ENCODE measurements around the gene TTC23.

TTC23 gene

DNA sequence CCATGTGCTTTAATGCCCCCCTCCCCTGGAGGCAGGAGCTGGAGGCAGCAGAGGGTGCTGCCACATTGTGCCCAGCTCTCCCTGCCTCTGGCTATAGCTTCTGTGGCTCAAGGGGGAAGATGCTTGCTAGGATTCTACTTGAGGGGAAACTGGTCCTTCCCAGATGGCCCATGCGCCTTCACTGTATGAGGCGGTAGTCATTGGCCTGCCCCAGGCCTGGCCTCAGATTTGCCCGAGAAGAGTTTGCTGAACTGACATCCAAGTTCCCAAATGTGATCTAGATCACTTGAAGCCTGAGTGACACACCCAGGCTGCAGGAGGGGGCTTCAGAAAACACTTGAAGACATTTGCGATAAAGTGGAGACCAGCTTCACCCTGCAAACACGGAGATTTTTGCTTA is 140.4 kb downstream of the TTC23 start:
- TF ChIP-seq, protein P1, sequence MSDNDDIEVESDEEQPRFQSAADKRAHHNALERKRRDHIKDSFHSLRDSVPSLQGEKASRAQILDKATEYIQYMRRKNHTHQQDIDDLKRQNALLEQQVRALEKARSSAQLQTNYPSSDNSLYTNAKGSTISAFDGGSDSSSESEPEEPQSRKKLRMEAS (IDR thresholded peaks at IDR 0.05; ENCODE audit: low read depth, low read length) = no peak
- TF ChIP-seq POLR2A (IDR thresholded peaks at IDR 0.05; ENCODE audit: extremely low read depth, insufficient read length) (no peak), MYC (IDR thresholded peaks at IDR 0.05; ENCODE audit: low read depth, low read length) (no peak)
- TF ChIP-seq, protein P2, sequence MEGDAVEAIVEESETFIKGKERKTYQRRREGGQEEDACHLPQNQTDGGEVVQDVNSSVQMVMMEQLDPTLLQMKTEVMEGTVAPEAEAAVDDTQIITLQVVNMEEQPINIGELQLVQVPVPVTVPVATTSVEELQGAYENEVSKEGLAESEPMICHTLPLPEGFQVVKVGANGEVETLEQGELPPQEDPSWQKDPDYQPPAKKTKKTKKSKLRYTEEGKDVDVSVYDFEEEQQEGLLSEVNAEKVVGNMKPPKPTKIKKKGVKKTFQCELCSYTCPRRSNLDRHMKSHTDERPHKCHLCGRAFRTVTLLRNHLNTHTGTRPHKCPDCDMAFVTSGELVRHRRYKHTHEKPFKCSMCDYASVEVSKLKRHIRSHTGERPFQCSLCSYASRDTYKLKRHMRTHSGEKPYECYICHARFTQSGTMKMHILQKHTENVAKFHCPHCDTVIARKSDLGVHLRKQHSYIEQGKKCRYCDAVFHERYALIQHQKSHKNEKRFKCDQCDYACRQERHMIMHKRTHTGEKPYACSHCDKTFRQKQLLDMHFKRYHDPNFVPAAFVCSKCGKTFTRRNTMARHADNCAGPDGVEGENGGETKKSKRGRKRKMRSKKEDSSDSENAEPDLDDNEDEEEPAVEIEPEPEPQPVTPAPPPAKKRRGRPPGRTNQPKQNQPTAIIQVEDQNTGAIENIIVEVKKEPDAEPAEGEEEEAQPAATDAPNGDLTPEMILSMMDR (IDR thresholded peaks at IDR 0.05; ENCODE audit: low read depth, low read length) = no peak
- no peak for DNase-seq (ENCODE audit: low read depth)
- H3K4me3 ChIP-seq (ENCODE audit: low read depth, low read length) = no peak overlapping the region

DNA sequence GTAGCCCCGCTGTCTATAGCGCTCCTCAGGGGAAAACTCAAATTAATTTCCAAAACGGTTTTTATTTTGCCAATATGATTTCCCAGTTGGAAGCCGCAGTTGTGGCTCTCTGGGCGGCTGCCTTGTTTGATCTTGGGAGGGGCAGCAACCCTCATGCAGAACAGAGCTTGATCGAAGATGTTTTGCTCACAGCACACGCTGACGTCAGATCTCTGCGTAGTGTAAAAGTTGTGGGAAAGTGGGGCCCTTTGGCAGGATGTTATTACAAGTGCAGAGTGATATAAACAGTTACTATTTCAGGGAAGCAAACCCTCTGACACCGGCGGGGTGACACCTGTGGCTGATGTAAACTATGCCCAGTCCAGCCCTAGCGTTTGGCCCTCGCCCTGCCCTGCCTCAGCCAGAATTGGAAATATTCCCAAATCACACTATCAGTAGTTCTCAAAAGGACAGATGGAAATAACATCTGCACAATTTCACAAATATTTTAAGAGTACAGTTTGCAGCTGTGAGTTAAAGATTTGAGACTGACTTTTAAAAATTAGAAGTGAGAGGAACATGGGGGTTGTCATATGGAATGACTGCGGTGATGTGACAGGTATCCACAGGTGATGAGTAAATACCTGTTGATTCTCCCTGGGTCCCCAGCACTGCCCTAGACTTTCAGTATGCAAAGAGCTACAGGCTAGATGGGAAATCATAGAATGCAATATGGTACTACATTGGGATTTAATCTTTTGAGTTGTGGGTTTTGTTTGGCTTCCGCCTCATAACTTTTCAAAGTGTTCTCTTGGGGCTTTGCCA is 142.8 kb downstream of the TTC23 start:
- TF ChIP-seq, protein P2 (IDR thresholded peaks at IDR 0.05; ENCODE audit: low read depth, low read length) = no peak
- no peak overlapping the region for H3K4me3 ChIP-seq (ENCODE audit: low read depth, low read length)
- DNase-seq (ENCODE audit: low read depth) = no peak

DNA sequence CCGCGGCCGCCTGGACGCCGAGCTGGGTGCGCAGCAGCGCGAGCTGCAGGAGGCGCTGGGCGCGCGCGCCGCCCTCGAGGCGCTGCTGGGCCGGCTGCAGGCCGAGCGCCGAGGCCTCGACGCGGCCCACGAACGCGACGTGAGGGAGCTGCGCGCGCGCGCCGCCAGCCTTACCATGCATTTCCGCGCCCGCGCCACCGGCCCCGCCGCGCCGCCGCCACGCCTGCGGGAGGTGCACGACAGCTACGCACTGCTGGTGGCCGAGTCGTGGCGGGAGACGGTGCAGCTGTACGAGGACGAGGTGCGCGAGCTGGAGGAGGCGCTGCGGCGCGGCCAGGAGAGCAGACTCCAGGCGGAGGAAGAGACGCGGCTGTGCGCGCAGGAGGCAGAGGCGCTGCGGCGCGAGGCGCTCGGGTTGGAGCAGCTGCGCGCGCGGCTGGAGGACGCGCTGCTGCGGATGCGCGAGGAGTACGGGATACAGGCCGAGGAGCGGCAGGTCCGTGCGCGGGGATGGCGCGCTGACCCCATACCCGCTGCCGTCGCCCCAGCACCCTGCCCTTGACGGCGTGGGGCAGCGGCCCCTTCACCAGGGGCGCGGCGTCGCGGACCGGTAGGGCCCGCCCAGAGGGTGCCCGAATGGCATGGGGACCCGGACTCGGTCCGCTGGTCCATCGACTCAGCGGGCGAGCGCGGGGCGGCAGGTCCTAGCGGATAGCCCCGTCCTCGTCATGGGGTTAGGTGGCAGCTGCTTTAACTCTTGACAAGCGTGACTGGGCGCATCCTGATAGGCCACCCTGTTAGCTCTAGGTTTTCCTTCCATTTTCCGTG is 143.7 kb downstream of the TTC23 start:
- DNase-seq (ENCODE audit: low read depth) = peak; percentile 37
- H3K4me3 ChIP-seq (ENCODE audit: low read depth, low read length) = no peak overlapping the region
- TF ChIP-seq, protein P1 (IDR thresholded peaks at IDR 0.05; ENCODE audit: low read depth, low read length) = no peak
- no peak for TF ChIP-seq MYC (IDR thresholded peaks at IDR 0.05; ENCODE audit: low read depth, low read length)
- TF ChIP-seq, protein P2 (IDR thresholded peaks at IDR 0.05; ENCODE audit: low read depth, low read length) = no peak
- TF ChIP-seq POLR2A (IDR thresholded peaks at IDR 0.05; ENCODE audit: extremely low read depth, insufficient read length) = no peak

DNA sequence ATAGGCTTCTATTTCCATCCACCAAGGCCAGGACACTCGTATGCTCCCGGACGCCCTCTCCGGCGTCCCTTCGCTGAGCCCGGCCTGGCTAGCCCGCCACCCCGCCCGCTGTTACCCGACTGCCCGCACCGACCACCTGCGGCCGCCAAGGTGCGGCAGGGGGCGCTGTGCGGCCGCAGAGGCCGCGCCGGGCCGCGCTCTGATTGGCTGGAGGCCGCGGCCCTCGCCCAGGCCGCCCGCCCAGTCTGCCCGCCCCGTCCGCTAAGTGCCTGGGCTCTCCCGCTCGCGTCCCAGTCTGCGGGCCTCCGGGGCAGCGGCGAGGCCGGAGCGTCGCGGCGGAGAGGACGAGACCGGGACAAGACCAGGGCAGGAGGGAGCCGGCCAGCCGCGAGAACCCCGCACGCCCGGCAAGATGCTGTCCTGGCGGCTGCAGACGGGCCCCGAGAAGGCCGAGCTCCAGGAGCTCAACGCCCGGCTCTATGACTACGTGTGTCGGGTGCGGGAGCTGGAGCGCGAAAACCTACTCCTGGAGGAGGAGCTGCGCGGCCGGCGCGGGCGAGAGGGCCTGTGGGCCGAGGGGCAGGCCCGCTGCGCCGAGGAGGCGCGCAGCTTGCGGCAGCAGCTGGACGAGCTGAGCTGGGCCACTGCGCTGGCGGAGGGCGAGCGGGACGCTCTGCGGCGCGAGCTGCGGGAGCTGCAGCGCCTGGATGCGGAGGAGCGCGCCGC is 144.4 kb downstream of the TTC23 start, which contains the start of gene SYNM:
Gene SYNM (plus strand): TSS at position 293 of the 726 bp plus-strand sequence. CDS start 120 bp downstream, at position 413.
- H3K4me3 ChIP-seq (ENCODE audit: low read depth, low read length) = peak within 1 kb of the TSS; percentile 34
- TF ChIP-seq, protein P1 (IDR thresholded peaks at IDR 0.05; ENCODE audit: low read depth, low read length) = no peak
- TF ChIP-seq, protein P2 (IDR thresholded peaks at IDR 0.05; ENCODE audit: low read depth, low read length) = peak; percentile 44
- peak; percentile 87 for DNase-seq (ENCODE audit: low read depth)

DNA sequence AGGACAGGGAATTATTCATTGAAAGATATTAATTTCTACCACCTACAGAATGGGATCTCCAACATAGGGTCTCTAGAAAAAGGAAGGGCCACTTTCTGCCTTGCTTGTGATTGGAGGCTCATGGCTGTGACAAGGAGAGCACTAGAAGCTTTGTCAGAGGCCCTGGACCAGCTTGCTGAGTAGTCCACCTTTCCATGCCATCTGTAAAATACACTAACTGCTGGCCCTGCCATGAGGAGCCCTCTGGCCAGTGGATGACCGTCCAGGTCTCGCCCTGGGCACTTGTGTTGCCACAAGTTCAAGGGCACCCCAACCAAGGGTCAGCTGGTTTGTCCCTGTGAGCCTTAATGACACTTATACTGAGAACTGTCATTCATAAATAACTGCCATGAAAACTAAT is 146.1 kb downstream of the TTC23 start:
- no peak overlapping the region for H3K4me3 ChIP-seq (ENCODE audit: low read depth, low read length)
- TF ChIP-seq, protein P1 (IDR thresholded peaks at IDR 0.05; ENCODE audit: low read depth, low read length) = no peak
- TF ChIP-seq MYC (IDR thresholded peaks at IDR 0.05; ENCODE audit: low read depth, low read length) = no peak
- no peak for TF ChIP-seq POLR2A (IDR thresholded peaks at IDR 0.05; ENCODE audit: extremely low read depth, insufficient read length)
- TF ChIP-seq, protein P2 (IDR thresholded peaks at IDR 0.05; ENCODE audit: low read depth, low read length) = no peak
- no peak for DNase-seq (ENCODE audit: low read depth)
